H4 (cell line): ENCODE measurements around the gene ITPRIPL1. TPM values are rescaled to one million over a fixed set of nuclear protein-coding genes. Genes with fewer than 3 reads are reported as not detected.
A peak's percentile ranks its signal among the peaks of the same experiment; 100 is the strongest.
"Not testable (repeated sequence)": the region's sequence is repeated elsewhere in the genome, so short reads cannot be mapped to it uniquely, and the experiment has no call there.

Experiments
- DNase-seq: peaks from one replicate; pipeline ENCODE4 v3.0.0-alpha.2; 2015; ENCODE audit warnings: low spot score
- total RNA-seq: library from RNA; depleted of rRNA; stranded (reverse); fragments of >200 nt; shearing (Covaris generic); gene quantifications from 2 replicates; pipeline ENCODE4 v1.2.3, GENCODE V29; 2014; rRNA removed

The ITPRIPL1 gene, protein sequence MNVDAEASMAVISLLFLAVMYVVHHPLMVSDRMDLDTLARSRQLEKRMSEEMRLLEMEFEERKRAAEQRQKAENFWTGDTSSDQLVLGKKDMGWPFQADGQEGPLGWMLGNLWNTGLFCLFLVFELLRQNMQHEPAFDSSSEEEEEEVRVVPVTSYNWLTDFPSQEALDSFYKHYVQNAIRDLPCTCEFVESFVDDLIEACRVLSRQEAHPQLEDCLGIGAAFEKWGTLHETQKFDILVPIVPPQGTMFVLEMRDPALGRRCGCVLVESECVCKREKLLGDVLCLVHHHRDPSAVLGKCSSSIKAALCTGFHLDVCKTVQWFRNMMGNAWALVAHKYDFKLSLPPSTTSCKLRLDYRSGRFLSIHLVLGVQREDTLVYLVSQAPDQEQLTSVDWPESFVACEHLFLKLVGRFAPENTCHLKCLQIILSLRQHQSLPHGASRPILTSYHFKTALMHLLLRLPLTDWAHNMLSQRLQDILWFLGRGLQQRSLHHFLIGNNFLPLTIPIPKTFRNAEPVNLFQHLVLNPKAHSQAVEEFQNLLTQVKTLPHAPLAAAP
- not detected in 2 replicates for total RNA-seq

DNA sequence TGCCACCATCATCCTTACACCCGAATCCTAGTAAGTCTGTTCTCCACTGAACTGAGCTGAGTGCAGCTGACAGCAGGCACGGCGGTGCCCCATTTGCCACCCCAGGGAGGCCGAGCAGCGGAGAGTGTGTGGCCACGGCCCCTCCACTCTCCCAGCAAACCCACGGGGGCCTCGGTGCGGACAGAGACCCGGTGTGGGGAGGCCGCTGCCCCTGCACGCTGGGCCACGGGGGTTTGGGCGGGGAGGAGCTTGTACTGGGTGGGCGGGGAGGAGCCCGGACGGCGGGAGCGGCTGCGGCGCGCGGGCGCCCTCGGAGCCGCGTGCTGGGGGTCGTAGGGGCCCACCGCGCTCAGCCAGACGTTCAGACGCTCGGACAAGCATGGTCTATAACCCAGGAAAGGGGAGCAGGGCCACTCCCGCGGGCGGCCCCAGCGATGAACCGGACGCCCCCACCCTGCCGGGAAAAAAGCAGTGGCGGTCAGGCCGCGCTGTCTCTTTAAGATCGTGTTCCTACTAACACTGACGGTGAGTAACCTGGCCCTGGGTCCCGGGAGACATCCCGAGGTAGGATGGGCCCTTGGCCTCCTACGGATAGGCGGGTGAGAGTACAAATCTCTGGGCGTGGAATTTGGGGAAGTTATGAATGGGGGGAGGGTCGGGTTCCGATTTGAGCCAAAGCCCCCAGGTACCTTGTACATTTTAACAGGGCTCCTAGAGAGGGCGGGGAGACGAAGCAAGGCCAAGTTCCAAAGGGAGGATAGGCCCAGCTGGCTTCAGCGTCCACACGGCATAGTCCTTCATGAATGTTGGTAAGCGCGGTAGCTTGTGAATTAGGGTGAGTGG, at the start of gene ITPRIPL1:
TSS of gene ITPRIPL1 (plus strand) at position 277 of the 843 bp plus-strand sequence. CDS start at position 800, 523 bp downstream.
- DNase-seq: no peak

DNA sequence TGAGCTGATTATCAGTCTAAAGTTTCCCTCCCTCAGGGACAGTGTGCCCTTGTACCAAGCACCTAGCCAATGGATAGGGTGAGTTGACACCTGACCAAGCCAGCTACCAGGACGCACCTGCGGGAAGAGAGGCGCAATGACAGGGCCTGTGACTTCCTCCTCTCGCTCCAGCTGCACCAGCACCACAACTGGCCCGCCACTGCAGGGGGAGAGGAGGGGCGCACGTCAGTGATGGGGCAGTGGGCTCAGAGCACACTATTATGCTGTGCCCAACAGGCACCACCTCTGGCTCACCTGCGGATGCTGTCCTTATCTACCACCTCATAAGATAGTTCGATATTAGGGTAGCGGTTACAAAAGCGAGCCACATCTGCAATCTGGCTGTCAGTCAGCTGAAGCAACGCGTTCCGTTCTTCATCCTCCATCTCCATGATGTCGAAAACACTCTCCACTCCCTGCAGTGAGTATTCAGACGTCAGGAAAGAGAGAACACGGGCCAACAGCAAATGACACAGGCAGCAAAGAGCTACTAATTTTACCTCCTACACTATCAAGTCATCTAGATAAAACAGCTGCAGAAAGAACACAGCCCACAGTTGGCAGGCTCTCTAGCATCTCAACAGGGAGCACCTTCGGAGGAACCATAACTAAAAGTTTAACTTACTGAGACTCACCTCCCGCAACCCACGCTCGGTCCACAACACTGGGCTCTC, 48.2 kb upstream of the ITPRIPL1 start:
- DNase-seq: no peak

DNA sequence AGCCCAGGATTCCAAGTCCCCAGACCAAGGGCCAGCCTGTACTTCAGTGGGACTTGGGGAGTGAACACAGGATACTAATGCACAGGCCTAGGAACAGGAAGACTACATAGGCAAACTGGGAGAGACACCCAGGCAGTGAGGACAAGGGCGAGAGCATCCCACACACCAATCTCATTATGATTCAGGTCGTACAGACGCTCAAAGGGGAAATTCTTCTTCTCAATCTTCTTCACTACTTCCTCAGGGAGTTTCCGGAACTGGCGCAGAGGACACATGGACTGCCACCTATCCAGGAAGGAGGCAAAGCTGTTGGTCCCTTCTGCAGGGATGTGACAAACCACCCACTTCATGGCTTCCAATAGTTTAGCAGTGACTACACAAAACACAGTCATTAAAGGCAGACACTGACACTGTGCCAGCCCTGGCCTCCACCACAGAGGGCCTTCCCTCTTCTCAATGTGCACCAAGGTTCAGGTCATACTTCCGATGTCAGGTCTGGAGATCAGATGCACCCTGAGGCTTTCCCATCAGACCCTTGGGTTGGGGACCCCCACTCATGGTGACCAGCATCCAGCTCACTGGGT, 37.8 kb upstream of the ITPRIPL1 start:
- no peak for DNase-seq

DNA sequence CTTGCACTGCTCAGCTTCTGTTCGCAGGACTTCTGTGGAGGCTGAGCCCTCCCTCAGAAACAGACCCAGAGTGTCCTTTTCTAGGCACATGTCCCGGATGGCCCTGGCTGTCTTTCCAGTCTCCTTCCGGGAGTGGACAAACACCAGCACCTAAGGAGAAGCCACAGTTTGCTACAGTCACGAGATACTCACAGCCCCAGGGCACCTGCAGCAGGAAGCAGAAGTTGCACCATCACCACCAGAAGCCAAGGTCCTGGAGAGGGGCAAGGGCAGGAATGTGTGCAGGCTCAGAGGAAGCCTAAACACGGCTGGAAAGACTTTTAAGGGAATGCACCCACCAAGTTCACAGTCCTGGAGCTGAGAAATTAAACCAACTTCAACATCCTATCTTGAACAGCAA, 33.4 kb upstream of the ITPRIPL1 start:
- no peak for DNase-seq

DNA sequence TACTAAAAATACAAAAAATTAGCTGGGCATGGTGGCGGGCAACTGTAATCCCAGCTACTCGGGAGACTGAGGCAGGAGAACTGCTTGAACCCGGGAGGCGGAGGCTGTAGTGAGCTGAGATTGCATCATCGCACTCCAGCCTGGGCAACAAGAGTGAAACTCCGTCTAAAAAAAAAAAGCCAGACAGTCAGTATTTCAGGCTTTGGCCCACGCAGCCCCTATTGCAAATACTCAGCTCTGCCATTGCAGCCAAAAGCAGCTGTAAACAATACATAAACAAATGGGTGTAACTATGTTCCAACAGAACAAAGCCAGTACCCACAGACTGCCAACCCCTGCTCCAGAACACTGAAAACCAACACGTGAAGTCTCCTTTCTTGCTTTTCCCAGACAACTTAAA, 30.8 kb upstream of the ITPRIPL1 start:
- DNase-seq: not testable (repeated sequence)

DNA sequence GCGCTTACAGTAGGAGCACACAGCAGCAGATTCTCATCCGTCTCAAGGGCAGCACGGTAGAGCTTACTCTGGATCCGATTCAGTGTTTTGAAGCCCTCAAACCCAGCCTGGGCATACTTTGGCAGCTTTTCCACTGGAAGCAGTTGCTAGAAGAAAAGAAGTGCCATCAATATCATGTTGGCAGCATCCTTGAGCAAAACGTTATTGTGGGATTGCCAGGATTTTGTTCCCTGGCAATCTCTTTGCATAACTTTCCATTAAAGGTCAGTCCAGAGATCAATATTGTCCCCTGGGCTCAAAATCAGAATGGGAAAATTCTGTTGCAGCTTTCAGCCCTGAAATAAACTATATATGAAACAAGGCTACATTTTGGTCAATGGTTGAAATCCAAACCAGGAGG, 28.2 kb upstream of the ITPRIPL1 start:
- DNase-seq: no peak

DNA sequence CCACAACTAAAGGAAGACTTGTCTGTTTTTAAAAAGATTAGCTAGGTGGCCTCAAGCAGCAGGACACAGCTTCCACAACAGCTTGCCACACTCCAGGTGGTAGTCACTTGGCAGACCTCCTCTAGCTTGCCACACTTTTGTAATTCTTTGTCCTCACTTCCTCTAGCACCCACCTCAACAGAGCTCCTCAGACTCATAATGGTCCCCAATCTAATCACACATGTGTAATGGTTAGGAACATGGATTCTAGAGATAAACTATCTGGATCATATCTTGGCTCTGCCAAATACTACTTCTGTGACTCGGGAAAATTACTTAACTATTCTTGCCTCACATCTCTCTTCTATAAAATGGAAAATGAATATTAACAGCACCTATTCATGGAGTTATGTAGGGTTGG, 23.3 kb upstream of the ITPRIPL1 start:
- DNase-seq: no peak

DNA sequence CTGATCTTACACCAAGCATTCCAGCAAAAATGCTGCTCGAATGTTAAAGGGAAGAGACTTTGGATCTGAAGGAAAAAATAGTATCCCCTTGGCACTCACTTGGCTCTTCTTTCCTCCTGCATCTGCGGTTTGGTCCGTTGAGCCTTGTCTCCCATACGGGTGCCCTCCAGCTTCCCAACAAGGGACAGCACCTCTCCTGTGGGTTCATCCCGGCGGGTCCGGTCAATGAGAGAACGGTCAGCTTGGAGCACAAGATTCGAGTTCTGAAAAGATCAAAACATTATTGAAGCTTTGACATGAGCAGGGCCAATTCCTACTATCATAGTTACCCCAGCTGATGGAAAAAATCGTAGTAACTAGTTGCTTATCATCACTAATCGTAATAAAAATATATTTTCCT, 20.5 kb upstream of the ITPRIPL1 start:
- no peak for DNase-seq

DNA sequence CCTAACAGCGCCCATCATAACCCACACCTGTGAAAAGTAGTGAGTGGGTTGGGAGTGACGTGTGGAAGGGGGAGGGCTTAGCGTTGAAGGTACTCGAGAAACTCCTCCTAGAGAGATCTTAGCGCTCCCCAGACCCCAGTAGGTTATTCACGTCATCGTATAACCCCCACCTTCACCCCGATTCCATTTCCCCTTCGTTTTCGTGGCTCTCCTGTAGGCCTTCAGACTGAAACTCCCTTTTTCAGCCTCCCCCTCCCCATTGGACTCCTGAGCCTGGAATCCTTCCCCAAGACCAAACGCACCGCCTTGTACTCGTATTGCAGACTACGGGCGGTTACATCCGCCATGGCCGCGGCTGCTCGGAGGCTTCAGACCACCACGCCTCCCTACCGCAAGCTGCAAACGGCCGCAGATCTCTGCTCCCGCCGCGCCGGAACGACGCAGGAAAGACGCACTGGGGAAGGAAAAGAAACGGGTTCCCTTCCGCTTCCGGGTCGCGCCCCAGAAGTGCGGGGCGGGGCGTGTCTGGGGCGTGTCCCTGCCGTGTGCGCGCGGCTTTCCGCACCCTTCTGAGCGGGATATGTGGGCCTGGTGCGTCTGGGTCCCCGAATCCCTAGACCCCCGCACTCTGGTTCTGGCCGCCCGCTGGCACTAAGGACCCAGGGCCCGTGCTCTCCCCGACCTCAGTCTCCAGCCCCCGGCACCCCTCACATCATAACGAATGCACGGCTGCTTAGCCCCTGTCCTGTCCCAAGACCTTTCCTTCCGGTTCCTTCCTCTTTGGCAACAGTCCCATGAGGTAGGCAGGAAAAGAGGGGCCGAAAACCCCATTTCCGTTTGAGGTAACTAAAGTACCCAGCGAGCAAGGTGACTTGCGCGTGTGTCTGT, 19.8 kb upstream of the ITPRIPL1 start, which contains the start of gene SNRNP200:
TSS of gene SNRNP200 (minus strand) at position 456 of the 888 bp plus-strand sequence. CDS start at position 347, 109 bp downstream.
- peak; percentile 81 for DNase-seq

DNA sequence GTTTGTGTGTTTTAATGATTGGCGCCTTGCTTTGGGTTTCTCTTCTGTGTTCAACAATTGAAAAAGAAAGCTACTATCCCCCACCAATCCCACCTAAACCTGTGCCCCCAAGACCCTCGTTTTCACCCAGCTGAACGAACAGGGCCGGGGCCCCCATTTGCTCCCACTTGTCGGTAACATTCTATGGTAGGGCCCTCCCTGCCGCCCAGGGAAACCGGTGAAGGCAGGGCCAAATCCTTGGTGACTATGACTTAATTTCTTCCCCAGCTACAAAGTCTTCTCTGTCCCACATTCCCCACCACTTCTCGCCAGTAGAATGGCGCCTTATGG, 19.2 kb upstream of the ITPRIPL1 start:
- no peak for DNase-seq

DNA sequence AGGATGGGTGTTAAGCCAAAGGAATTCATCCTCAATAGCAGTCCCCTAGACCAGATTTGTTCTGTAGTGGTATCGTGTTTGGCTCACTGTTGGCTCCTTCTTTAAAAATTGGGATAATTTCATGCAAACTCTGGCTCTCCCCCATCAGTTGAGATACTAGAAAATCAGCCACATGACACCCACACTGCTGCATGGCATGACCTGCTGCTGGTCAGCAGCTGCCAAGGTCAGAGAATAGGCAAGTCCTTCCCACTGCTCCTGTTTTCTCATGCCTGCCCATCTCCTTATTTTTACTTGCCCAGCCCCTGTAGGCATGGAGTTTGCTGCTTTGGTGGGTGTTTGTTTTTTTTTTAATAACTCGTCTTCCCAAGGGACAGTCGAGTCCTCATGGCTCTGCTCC, 18.7 kb upstream of the ITPRIPL1 start:
- DNase-seq: no peak

DNA sequence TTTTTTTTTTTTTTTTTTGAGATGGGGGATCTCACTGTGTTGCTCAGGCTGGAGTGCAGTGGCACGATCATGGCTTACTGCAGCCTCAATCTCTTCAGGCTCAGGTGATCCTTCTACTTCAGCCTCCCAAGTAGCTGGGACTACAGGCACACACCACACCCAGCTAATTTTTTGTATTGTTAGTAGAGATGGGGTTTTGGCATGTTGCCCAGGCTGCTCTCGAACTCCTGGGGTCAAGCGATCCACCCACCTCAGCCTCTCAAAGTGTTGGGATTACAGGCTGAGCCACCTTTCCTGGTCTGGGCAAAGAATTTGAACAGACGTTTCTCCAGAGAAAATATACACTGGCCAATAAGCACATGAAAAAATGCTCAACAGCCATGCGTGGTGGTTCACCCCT, 16.9 kb upstream of the ITPRIPL1 start:
- no peak for DNase-seq

DNA sequence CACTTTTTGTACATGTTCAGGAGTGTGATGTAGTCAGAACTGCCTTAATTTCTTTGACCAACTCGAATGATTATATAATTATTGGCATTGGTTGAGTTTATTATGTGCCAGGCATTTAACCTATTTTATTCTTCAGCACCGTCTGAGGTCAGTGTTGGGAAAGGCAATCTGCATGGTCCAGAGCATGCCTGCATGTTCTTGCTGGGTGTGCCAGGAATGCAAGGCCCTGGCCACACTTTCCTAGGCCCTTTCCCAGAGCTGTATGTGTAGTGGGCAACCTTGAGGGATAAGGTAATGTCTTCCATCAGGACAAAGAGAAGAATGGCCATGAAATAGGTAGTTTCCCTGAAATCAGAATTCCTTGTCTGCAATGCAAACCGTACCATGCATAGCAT, 10.1 kb upstream of the ITPRIPL1 start:
- DNase-seq: no peak

DNA sequence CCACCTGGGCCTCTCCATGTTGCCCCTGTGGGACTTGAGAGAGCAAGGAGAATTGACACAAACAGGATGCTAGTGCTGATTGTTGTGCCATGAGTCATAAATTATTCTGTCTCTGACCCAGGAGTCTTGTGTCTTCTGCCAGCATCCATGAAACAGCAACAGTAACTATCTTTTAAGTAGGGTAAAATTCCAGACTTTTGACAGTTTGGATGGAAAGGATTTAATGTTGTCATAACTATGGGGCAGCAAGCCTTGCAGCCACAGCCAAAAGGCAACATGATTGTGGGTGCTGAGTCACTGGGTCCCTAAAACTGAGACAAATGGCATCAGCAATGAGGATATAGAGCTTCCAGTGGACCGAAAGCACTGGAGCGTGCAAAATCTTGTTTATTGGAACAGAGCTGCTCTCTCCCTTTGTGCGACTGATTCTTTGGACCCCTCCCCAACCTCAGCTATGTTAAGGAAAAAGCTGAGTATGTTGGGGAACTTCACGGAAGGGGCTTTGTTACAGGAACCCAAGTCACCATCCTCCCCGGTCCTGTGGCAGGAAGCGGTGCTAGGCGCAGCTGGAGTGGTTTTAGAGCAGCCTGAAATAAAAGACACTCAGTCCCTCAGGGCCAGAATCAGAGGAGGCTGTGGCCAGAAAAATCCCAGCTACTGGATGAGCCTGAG, 9.6 kb upstream of the ITPRIPL1 start:
- peak; percentile 82 for DNase-seq

DNA sequence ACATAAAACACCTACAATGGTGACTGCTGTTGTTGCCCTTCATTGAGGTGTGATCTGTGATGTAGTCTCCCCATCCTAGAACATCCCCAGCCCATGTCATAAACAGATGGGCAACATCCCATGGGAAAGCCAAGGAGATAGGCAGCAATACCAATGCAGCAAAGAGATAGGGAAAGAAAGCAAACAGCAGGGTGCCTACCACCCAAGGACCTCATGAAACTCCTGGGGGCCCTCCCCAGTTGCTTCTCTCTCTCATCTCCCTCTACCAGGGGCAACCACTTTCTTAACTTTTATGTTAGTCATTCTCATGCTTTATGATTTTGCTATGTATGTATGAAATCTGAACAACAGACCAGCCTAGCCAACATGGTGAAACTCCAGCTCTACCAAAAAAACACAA, 8.1 kb upstream of the ITPRIPL1 start:
- no peak for DNase-seq

DNA sequence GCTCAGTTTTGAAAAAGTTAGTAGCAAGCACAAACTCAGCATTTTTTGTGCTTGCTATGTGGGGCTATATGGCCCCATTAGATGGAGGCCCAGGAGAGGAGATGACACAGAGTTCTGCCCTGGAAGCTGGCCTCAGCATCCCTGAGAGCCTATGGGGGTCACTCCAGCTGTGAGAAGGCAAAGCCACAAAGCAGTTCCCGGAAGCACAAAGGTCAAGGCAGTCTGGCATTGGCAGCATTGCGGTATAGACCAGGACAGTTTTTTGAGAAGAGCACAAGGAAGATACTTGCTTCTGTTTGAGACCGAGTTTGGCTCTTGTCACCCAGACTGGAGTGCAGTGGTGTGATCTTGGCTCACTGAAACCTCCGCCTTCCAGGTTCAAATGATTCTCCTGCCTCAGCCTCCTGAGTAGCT, 7.5 kb upstream of the ITPRIPL1 start:
- DNase-seq: no peak

DNA sequence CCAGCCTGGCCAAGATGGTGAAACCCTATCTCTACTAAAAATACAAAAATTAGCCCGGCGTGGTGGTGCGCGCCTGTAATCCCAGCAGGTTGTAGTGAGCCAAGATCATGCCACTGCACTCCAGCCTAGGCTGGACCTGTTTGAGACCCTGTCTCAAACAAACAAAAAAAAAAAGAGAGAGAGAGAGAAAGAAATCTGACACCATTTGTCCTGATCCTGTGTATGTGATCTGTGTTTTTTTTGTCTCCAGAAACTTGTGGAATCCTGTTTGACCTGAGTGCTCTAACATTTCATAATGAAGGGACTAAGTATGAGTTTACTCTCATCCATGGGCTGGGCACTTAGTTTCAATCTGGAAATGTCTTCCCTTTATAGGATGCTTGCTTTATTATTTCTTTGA, 6.4 kb upstream of the ITPRIPL1 start:
- DNase-seq: no peak

DNA sequence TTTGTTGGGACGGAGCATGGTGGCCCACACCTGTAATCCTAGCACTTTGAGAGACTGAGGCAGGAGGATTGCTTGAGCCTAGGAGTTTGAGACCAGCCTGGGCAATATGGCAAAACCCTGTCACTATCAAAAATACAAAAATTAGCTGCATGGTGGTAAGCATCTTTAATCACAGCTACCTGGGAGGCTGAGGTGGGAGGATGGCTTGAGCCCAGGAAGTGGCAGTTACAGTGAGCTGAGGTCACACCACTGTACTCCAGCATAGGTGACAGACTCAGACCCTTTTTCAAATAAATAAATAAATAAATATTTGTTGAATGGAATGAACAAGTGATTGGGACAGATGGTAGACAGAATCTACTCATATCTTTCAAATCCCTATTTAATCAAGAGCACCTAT, 5.7 kb upstream of the ITPRIPL1 start:
- no peak for DNase-seq

DNA sequence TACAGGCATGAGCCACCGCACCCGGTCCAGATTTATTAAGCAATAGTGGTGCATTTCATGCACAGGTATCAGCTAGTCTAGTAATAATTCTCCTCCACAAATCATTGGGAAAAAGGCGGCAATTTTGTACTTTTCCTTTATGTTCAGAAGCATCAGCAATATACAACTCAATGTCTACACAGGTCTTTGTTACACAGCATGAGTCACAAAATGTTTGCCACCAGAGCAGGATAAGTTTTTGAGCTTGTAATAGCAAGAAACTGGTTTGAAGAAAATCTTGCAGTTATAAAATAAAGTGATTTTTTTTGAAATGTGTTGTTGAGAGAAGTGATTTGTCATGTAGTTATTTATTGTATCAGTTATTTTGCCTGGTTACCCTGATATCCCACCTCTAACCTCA, 4.8 kb upstream of the ITPRIPL1 start:
- no peak for DNase-seq
